Measurements from ENCODE around the gene ODF4. TPM values are rescaled to one million over a fixed set of nuclear protein-coding genes. Genes with fewer than 3 reads are reported as not detected.
A peak's percentile ranks its signal among the peaks of the same experiment; 100 is the strongest.

ODF4 gene
- total and polyA plus RNA-seq, 2 of the 13 experiments (the other 11 are each of a cell fraction or from before 2014, with no cell fraction given): not detected

DNA sequence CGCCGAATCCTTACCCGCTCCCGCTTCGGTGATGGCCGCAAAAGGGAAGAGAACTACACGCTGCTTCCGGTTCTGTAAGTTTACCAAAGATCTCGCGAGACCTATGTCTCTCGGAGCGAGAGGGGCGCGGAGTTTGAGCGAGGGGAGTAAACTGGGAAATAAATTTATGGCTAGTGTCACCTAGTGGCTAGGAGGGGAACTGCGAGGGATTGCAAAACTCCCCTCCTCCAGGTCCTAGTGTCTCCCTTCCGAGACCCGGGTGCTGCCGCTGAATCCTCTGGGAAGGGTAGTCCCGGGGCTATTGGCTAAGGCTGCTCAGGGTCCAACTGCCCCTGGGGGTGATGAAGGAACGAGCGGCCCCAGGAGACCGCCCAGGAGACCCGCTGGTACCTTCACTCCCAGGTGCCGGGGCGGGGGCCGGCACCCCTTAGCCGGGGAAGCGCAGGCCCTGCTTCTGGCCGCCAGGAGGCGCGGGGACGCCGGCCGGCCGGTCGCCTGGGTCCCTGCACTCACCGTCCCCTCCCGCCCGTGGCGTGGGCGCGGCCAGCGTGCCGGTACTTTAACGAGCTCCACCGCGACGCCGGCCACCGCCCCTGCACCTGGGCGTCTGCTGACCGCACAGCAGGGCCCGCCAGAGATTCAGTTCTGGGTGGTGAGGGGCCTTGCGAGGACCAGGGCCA, 43.6 kb downstream of the ODF4 start, which contains the start of gene RPL26 (continued):
- TF ChIP-seq, protein P1, sequence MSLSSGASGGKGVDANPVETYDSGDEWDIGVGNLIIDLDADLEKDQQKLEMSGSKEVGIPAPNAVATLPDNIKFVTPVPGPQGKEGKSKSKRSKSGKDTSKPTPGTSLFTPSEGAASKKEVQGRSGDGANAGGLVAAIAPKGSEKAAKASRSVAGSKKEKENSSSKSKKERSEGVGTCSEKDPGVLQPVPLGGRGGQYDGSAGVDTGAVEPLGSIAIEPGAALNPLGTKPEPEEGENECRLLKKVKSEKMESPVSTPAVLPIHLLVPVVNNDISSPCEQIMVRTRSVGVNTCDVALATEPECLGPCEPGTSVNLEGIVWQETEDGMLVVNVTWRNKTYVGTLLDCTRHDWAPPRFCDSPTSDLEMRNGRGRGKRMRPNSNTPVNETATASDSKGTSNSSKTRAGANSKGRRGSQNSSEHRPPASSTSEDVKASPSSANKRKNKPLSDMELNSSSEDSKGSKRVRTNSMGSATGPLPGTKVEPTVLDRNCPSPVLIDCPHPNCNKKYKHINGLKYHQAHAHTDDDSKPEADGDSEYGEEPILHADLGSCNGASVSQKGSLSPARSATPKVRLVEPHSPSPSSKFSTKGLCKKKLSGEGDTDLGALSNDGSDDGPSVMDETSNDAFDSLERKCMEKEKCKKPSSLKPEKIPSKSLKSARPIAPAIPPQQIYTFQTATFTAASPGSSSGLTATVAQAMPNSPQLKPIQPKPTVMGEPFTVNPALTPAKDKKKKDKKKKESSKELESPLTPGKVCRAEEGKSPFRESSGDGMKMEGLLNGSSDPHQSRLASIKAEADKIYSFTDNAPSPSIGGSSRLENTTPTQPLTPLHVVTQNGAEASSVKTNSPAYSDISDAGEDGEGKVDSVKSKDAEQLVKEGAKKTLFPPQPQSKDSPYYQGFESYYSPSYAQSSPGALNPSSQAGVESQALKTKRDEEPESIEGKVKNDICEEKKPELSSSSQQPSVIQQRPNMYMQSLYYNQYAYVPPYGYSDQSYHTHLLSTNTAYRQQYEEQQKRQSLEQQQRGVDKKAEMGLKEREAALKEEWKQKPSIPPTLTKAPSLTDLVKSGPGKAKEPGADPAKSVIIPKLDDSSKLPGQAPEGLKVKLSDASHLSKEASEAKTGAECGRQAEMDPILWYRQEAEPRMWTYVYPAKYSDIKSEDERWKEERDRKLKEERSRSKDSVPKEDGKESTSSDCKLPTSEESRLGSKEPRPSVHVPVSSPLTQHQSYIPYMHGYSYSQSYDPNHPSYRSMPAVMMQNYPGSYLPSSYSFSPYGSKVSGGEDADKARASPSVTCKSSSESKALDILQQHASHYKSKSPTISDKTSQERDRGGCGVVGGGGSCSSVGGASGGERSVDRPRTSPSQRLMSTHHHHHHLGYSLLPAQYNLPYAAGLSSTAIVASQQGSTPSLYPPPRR (CRISPR knock-in tag; IDR thresholded peaks at IDR 0.05; ENCODE audit: borderline replicate concordance): no peak; the same call in 1 of the 2 replicates
- TF ChIP-seq GABPA (IDR thresholded peaks at IDR 0.05; ENCODE audit: low read depth, low read length): peak; percentile 71
- peak; percentile 94 for TF ChIP-seq GABPA (CRISPR knock-in tag; IDR thresholded peaks at IDR 0.05; ENCODE audit: low read depth)
- no peak for TF ChIP-seq ZNF614 (CRISPR knock-in tag; IDR thresholded peaks at IDR 0.05; ENCODE audit: borderline replicate concordance)
- TF ChIP-seq HMGA1 (CRISPR knock-in tag; conservative IDR thresholded peaks at IDR 0.05): no peak
- peak; percentile 64; the same call in 1 of the 2 replicates for TF ChIP-seq KDM2A (CRISPR knock-in tag; IDR thresholded peaks at IDR 0.05; ENCODE audit: borderline replicate concordance, low read depth)
- no peak for TF ChIP-seq AGO2 (optimal IDR thresholded peaks at IDR 0.05; ENCODE audit: low read depth, low read length)
- TF ChIP-seq JARID2 (CRISPR knock-in tag; IDR thresholded peaks at IDR 0.05; ENCODE audit: insufficient replicate concordance): no peak
- TF ChIP-seq SMAD1 (CRISPR knock-in tag; IDR thresholded peaks at IDR 0.05; ENCODE audit: borderline replicate concordance, low read depth): no peak; the same call in 1 of the 2 replicates
- TF ChIP-seq FOXP1 (IDR thresholded peaks at IDR 0.05): no peak
- TF ChIP-seq FOXP1 (CRISPR knock-in tag; IDR thresholded peaks at IDR 0.05): 0 out of 2 replicates have a peak, but pooled peaks have one; percentile 29
- TF ChIP-seq, protein P2, sequence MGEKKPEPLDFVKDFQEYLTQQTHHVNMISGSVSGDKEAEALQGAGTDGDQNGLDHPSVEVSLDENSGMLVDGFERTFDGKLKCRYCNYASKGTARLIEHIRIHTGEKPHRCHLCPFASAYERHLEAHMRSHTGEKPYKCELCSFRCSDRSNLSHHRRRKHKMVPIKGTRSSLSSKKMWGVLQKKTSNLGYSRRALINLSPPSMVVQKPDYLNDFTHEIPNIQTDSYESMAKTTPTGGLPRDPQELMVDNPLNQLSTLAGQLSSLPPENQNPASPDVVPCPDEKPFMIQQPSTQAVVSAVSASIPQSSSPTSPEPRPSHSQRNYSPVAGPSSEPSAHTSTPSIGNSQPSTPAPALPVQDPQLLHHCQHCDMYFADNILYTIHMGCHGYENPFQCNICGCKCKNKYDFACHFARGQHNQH (CRISPR knock-in tag; IDR thresholded peaks at IDR 0.05): peak; percentile 58; the same call in 1 of the 2 replicates
- peak; percentile 91 for TF ChIP-seq GABPB1 (CRISPR knock-in tag; IDR thresholded peaks at IDR 0.05)
- no peak for TF ChIP-seq ZBTB1 (CRISPR knock-in tag; IDR thresholded peaks at IDR 0.05; ENCODE audit: borderline replicate concordance)
- no peak for TF ChIP-seq EZH2 (conservative IDR thresholded peaks at IDR 0.05; ENCODE audit: low read depth, low read length)
- TF ChIP-seq IKZF1 (IDR thresholded peaks at IDR 0.05): no peak
- no peak; the same call in 1 of the 2 replicates for TF ChIP-seq MTF1 (CRISPR knock-in tag; IDR thresholded peaks at IDR 0.05)
- TF ChIP-seq, protein P3, sequence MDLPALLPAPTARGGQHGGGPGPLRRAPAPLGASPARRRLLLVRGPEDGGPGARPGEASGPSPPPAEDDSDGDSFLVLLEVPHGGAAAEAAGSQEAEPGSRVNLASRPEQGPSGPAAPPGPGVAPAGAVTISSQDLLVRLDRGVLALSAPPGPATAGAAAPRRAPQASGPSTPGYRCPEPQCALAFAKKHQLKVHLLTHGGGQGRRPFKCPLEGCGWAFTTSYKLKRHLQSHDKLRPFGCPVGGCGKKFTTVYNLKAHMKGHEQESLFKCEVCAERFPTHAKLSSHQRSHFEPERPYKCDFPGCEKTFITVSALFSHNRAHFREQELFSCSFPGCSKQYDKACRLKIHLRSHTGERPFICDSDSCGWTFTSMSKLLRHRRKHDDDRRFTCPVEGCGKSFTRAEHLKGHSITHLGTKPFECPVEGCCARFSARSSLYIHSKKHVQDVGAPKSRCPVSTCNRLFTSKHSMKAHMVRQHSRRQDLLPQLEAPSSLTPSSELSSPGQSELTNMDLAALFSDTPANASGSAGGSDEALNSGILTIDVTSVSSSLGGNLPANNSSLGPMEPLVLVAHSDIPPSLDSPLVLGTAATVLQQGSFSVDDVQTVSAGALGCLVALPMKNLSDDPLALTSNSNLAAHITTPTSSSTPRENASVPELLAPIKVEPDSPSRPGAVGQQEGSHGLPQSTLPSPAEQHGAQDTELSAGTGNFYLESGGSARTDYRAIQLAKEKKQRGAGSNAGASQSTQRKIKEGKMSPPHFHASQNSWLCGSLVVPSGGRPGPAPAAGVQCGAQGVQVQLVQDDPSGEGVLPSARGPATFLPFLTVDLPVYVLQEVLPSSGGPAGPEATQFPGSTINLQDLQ (CRISPR knock-in tag; IDR thresholded peaks at IDR 0.05): no peak
- peak; percentile 91 for TF ChIP-seq CEBPB (IDR thresholded peaks at IDR 0.05; ENCODE audit: borderline replicate concordance, low read depth, low read length)
- TF ChIP-seq ADNP (CRISPR knock-in tag; IDR thresholded peaks at IDR 0.05): peak; percentile 40; the same call in 1 of the 2 replicates
- no peak for TF ChIP-seq JUN (CRISPR knock-in tag; IDR thresholded peaks at IDR 0.05)
